Activated CD4-positive, alpha-beta T cell treated with anti-CD3 and anti-CD28 coated beads, Interleukin-2, amount 50 U/mL, for 1 hour (primary cell): ENCODE results near the gene CCDC117.
"Not testable (repeated sequence)": the region's sequence is repeated elsewhere in the genome, so short reads cannot be mapped to it uniquely, and the experiment has no call there.

Experiments used
- DNase-seq: peaks from one replicate; pipeline ENCODE4 v3.0.0-alpha.2; 2020

CCDC117 gene

GRCh38 chr22:28801845-28802594 is 29.5 kb downstream of the CCDC117 start:
- no peak for DNase-seq

GRCh38 chr22:28802595-28803123 is 30.2 kb downstream of the CCDC117 start:
- DNase-seq: no peak

- DNase-seq: not testable (repeated sequence)
Measured at GRCh38 chr22:28805426-28805825, 32.9 kb downstream of the CCDC117 start.

GRCh38 chr22:28808716-28809355 is 36.3 kb downstream of the CCDC117 start:
- DNase-seq: no peak

GRCh38 chr22:28810821-28811491 is 38.5 kb downstream of the CCDC117 start:
- no peak for DNase-seq

GRCh38 chr22:28812516-28812915 is 40.0 kb downstream of the CCDC117 start:
- DNase-seq: no peak

GRCh38 chr22:28813772-28814518 is 41.5 kb downstream of the CCDC117 start:
- DNase-seq: no peak

- no peak for DNase-seq
Measured at GRCh38 chr22:28815111-28815510, 42.6 kb downstream of the CCDC117 start.

GRCh38 chr22:28815729-28816128 is 43.2 kb downstream of the CCDC117 start:
- DNase-seq: no peak

- DNase-seq: no peak
Measured at GRCh38 chr22:28817064-28817463, 44.6 kb downstream of the CCDC117 start.

GRCh38 chr22:28817919-28818859 is 45.7 kb downstream of the CCDC117 start:
- no peak for DNase-seq

GRCh38 chr22:28819253-28820096 is 47.0 kb downstream of the CCDC117 start:
- DNase-seq: no peak

- DNase-seq: no peak
Measured at GRCh38 chr22:28820885-28821284, 48.4 kb downstream of the CCDC117 start.

GRCh38 chr22:28821452-28821851 is 49.0 kb downstream of the CCDC117 start:
- DNase-seq: no peak

- peak; percentile 20 for DNase-seq
Measured at GRCh38 chr22:28822930-28823551, 50.5 kb downstream of the CCDC117 start.

- DNase-seq: not testable (repeated sequence)
Measured at GRCh38 chr22:28824455-28824854, 52.0 kb downstream of the CCDC117 start.

GRCh38 chr22:28826430-28826829 is 53.9 kb downstream of the CCDC117 start:
- DNase-seq: not testable (repeated sequence)

GRCh38 chr22:28826921-28827320 is 54.4 kb downstream of the CCDC117 start:
- DNase-seq: no peak

- peak; percentile 74 for DNase-seq
Measured at GRCh38 chr22:28829358-28830181, 57.1 kb downstream of the CCDC117 start.
